Measurements from ENCODE around the gene TCAP.

The TCAP gene

GRCh38 chr17:39651923-39652586, 13.1 kb upstream of the TCAP start:
- no peak for DNase-seq

DNA sequence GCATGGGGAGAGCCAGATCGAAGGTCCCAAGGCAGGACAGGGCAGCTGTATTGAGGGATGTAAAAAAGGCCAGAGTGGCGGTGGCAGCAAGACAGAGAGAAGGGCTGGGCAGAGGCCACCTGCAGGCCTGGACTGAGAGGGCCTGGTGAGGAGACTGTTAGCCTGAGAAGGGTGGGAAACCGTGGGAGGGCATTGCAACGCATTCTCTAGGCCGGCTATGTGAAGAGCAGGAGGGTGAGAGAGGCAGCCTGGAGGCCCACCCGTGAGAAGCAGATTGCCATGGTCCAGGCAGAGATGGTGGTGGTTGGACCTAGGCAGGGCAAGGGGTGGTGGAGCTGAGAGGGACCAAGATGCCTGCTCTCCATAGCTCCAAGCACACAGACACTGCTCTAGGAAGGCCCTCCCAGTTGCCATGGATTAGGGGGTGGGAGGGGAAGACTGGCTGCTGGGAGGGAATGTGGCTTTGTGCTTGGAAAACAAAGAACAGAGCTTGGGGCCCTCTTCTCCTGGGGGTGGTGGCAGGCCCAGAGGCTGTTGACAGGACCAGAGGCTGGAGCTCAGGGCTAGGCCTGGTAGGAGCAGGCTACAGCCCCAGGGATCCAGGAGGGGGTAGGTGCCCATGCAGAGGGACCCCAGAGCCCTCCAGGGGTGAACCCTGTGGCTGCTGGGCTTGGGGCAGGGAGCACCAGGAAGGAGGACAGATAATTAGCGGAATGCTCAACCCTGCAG, 12.4 kb upstream of the TCAP start:
- DNase-seq = no peak

DNA sequence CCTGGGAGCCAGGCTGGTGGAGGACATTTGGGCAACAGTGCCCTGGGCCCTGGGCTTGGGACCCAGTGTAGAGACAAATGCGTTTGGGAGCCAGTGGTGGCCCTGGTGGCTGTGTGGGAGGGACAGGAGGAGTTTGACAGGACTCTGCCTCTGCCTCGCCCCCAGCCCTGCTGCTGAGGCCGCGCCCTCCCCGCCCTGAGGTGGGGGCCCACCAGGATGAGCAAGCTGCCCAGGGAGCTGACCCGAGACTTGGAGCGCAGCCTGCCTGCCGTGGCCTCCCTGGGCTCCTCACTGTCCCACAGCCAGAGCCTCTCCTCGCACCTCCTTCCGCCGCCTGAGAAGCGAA, 11.9 kb upstream of the TCAP start:
- DNase-seq = no peak

DNA sequence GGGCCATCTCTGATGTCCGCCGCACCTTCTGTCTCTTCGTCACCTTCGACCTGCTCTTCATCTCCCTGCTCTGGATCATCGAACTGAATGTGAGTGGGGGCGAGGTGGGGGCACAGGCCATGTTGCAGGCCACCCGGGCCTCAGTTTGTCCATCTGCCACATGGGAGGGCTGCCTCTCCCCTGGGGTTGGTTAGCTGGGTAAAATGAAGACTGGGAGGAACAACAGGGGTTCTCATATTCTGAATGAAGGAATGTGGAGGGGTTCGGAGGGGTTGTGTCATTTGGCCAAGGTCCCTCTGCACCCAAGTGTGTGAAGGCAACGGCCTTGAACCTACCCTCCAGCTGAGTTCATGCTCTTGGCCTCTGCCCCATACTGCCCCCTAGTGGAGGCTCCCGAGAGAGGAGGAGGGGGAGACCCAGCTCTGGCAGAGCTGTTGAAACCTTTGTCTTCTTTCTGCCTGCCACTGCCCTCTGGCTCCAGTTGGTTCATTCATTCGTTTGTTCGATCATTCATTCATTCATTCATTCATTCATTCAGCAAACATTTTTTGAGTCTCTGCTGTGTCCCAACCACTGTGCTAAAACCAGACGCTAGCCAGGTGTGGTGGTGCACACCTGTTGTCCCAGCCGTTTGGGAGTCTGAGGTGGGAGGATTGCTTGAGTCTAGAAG, 11.4 kb upstream of the TCAP start:
- peak; percentile 28 for DNase-seq

GRCh38 chr17:39655105-39655504, 10.0 kb upstream of the TCAP start:
- DNase-seq = no peak

- no peak for DNase-seq
Measured at GRCh38 chr17:39658346-39658745, 6.8 kb upstream of the TCAP start.

GRCh38 chr17:39658760-39659159, 6.4 kb upstream of the TCAP start:
- DNase-seq = no peak

GRCh38 chr17:39659279-39660010, 5.7 kb upstream of the TCAP start:
- no peak for DNase-seq

- DNase-seq = no peak
Measured at GRCh38 chr17:39660011-39660360, 5.2 kb upstream of the TCAP start.

DNA sequence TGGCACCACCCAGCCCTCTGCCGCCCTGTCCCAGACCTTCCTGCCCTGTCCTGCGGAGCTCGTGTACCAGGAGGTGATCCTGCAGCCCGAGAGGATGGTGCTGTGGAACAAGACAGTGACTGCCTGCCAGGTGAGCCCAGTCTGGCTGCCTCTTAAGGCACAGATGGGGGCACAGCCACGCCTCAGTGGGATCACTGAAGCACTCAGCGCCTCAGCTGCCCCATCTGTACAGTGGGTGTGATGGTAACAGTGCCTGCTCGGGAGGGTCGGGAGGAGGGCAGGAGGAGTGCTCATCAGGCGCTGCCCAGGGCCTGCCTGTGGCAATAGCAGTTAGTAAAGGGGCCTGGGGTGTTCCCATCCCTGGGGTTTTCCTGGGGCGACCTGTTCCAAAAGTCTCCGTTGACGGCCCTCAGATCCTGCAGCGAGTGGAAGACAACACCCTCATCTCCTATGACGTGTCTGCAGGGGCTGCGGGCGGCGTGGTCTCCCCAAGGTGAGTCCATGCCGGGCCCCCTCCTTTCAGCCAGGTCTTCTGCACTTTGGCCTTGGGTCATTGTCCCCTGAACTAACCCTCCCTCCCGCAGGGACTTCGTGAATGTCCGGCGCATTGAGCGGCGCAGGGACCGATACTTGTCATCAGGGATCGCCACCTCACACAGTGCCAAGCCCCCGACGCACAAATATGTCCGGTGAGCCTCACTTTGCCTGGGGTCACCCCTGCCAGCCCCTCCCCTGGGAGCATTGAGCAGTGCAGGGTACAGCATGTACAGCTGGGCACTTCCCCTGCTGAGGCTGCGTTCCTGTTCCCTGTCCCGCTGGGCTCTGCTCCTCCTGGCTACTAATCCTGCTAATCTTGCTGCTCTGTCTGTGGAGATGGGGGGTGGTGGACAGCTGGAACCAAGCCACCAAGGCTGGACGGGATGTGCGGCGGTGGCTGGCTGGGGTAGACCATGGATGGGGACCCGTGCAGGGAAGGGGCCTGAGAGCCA, 4.5 kb upstream of the TCAP start:
- DNase-seq = no peak

- DNase-seq = no peak
Measured at GRCh38 chr17:39661744-39662541, 3.2 kb upstream of the TCAP start.

DNA sequence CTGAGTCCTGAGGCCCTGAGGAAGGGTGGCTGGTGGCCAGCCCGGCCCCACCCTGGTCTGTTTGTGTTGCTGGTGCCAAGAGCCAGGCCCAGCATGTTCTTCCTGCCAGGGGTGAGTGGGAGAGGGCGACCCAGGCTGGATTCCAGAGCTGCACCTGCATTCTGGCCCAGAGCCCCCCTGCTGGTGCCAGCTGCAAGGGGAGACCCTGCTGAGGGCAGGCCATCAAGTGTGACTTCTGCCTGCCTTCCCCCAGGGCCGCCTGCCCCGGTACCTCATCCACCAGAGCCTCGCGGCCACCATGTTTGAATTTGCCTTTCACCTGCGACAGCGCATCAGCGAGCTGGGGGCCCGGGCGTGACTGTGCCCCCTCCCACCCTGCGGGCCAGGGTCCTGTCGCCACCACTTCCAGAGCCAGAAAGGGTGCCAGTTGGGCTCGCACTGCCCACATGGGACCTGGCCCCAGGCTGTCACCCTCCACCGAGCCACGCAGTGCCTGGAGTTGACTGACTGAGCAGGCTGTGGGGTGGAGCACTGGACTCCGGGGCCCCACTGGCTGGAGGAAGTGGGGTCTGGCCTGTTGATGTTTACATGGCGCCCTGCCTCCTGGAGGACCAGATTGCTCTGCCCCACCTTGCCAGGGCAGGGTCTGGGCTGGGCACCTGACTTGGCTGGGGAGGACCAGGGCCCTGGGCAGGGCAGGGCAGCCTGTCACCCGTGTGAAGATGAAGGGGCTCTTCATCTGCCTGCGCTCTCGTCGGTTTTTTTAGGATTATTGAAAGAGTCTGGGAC, 2.4 kb upstream of the TCAP start:
- DNase-seq = no peak

DNA sequence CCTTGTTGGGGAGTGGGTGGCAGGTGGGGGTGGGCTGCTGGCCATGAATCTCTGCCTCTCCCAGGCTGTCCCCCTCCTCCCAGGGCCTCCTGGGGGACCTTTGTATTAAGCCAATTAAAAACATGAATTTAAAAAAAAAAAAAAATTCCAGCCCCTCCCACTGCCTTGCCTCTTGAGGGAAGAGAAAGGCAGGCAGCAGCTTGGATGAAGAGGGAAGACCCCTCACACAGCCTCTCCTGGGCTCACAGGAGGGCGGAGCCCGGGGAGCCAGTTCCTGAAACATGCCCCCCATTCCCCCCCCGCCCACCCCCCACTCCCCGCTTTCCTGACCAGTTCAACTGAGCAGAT, 1.8 kb upstream of the TCAP start:
- no peak for DNase-seq

- no peak for DNase-seq
Measured at GRCh38 chr17:39663688-39664580, 1.2 kb upstream of the TCAP start.

- DNase-seq = no peak
Measured at GRCh38 chr17:39665642-39666224, 584 bp downstream of the TCAP start.

DNA sequence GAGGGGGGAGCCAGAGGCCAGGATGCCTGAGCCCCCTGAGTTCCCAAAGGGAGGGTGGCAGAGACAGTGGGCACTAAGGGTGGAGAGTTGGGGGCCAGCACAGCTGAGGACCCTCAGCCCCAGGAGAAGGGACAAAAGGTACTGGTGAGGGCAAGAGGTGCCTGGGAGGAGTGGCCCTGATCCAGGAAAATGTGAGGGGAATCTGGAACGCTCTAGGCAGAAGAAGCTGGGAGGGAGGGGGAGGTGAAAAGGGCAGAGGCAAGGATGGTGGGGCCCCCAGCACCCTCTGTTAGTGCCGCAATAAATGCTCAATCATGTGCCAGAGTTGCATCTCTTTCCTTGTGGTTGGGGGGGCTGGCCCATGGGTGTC, 1.1 kb downstream of the TCAP start:
- DNase-seq = no peak

DNA sequence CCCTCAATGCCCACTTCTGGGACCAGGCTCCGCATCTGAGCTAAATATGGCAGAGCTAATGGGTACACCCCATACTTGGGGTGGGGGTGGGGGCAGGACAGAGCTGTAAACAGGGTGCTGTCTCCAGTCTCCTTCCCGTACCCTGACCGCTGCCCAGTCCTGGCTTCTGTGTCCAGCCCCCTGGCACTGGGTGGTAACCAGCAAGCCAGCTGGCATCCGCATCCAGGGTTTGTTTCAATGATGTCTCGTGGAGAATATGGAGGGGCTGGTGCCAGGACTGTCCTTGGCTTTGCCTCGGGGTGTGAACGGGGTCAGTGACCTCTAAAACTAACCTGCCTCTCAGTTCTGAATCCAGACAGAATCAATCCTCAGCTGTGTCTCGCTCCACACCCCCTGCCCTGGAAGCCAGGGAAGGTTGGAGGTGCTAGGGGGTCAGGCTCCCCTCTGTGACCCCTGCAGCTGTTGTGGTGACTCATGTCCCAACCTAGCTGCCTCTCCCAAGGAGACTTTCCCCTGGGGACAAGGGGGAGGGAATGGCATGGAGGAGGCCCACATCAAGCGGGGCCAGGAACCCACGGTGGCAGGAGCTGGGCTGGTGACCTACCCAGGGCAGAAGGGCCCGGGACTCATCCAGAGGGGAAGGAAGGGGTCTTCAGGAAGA, 1.6 kb downstream of the TCAP start:
- DNase-seq = no peak

DNA sequence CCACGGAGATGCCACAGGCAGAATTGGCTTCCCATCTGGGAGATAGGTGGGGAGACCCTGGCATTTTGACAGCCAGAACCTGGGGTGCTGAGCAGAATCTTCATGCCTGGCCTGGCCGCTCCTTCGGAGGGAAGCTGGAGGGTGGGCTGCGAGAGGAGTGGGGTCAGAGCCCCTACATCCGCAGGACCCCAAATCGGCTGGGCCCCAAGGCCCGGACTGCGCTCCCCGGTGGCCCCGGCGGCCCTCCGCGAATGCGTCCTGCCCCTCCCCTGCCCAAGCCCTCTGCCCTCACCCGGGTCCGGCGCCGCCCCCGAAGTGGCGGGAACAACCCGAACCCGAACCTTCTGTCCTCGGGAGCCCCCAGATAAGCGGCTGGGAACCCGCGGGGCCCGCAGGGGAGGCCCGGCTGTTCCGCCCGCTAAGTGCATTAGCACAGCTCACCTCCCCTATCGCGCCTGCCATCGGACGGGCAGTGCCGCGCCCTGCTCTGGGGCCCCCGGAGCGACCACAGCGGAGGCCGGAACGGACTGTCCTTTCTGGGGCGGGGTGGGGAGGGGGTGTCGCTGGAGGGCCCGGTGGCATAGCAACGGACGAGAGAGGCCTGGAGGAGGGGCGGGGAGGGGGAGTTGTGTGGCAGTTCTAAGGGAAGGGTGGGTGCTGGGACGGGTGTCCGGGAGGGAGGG, 2.3 kb downstream of the TCAP start:
- DNase-seq = no peak
